Uterus (tissue), 4 donors: ENCODE results near the gene DSE. TPM values are rescaled to one million over a fixed set of nuclear protein-coding genes. Genes with fewer than 3 reads are reported as not detected.

Source experiments
- DNase-seq, 2 donors: peaks; one replicate each; pipeline ENCODE4 v3.0.0-alpha.2; 2019 to 2020
- H3K27ac ChIP-seq, 2 donors: fragments of 200-600 bp; sonication (generic); 1 replicate in 1 of 2; 2 replicates in 1 of 2; pipeline ENCODE4 v1.5.1; 2016 to 2018
- H3K27me3 ChIP-seq, 2 donors: fragments of 200-600 bp; sonication (generic); one replicate each; pipeline ENCODE4 v1.5.1; 2018 to 2019; ENCODE audit warnings: control low read depth in 1 of 2
- H3K36me3 ChIP-seq, 2 donors: fragments of 200-600 bp; sonication (generic); one replicate each; pipeline ENCODE4 v1.5.1; 2019; ENCODE audit warnings: control low read depth in 1 of 2
- H3K4me1 ChIP-seq, 2 donors: fragments of 200-600 bp; sonication (generic); one replicate each; pipeline ENCODE4 v1.5.1; 2018 to 2019; ENCODE audit warnings: control low read depth in 1 of 2
- H3K4me3 ChIP-seq, 2 donors: fragments of 200-600 bp; sonication (generic); 1 replicate in 1 of 2; 2 replicates in 1 of 2; pipeline ENCODE4 v1.5.1; 2018 to 2019; ENCODE audit warnings: mild to moderate bottlenecking in 1 of 2
- H3K9me3 ChIP-seq, 2 donors: fragments of 200-600 bp; sonication (generic); one replicate each; pipeline ENCODE4 v1.5.1; 2019; ENCODE audit warnings: control low read depth in 1 of 2
- POLR2A ChIP-seq, 2 donors: fragments of 450-650 bp; IDR thresholded peaks; one replicate each; pipeline ENCODE4 v1.6.1; 2016; ENCODE audit warnings: antibody characterized with exemption in 2 of 2, mild to moderate bottlenecking in 1 of 2, moderate library complexity in 1 of 2
- intact Hi-C: fragments of 100-400 bp; cut with DNase I; formaldehyde crosslinking; loops from one replicate; pipeline ENCODE4 v1.15.1; 2023; ENCODE audit warnings: low total_unique reads
- total RNA-seq, 4 donors: library from RNA; depleted of rRNA in 3 of 4; stranded (reverse); fragments of >200 nt in 3 of 4; gene quantifications; one replicate each; pipeline versions ENCODE4 v1.1.0 to v1.2.4, GENCODE V29; 2014 to 2023
- TF ChIP-seq, protein P1 (sequence below), 4 experiments: fragments of 200-600 bp in 2 of 4; fragments of 450-650 bp in 2 of 4; sonication (generic) in 2 of 4; IDR thresholded peaks; one replicate each; pipeline ENCODE4 v1.5.1; 2016 to 2019; ENCODE audit warnings: antibody characterized with exemption in 4 of 4, mild to moderate bottlenecking in 2 of 4, moderate library complexity in 1 of 4
- donor health status: DM: yes; HTN: yes; CAD: no.

Gene DSE
- total RNA-seq, 4 donors from 2014 or later: 21.3 to 84.0 (median 42.3) TPM

- H3K4me1 ChIP-seq: no peaks in the 10 kb centered on the region
- no peaks in the 10 kb centered on the region for H3K9me3 ChIP-seq
- no peak overlapping the region for H3K4me3 ChIP-seq
- DNase-seq: no peak
- no peak overlapping the region for H3K27ac ChIP-seq
- TF ChIP-seq POLR2A (IDR thresholded peaks at IDR 0.05): no peak
- TF ChIP-seq, protein P1, sequence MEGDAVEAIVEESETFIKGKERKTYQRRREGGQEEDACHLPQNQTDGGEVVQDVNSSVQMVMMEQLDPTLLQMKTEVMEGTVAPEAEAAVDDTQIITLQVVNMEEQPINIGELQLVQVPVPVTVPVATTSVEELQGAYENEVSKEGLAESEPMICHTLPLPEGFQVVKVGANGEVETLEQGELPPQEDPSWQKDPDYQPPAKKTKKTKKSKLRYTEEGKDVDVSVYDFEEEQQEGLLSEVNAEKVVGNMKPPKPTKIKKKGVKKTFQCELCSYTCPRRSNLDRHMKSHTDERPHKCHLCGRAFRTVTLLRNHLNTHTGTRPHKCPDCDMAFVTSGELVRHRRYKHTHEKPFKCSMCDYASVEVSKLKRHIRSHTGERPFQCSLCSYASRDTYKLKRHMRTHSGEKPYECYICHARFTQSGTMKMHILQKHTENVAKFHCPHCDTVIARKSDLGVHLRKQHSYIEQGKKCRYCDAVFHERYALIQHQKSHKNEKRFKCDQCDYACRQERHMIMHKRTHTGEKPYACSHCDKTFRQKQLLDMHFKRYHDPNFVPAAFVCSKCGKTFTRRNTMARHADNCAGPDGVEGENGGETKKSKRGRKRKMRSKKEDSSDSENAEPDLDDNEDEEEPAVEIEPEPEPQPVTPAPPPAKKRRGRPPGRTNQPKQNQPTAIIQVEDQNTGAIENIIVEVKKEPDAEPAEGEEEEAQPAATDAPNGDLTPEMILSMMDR (IDR thresholded peaks at IDR 0.05): no peak
- no peaks in the 10 kb centered on the region for H3K36me3 ChIP-seq
- no peaks in the 10 kb centered on the region for H3K27me3 ChIP-seq
- intact Hi-C loops: no loop called here
Measured at GRCh38 chr6:116491610-116492330, 121.0 kb downstream of the DSE start.

DNA sequence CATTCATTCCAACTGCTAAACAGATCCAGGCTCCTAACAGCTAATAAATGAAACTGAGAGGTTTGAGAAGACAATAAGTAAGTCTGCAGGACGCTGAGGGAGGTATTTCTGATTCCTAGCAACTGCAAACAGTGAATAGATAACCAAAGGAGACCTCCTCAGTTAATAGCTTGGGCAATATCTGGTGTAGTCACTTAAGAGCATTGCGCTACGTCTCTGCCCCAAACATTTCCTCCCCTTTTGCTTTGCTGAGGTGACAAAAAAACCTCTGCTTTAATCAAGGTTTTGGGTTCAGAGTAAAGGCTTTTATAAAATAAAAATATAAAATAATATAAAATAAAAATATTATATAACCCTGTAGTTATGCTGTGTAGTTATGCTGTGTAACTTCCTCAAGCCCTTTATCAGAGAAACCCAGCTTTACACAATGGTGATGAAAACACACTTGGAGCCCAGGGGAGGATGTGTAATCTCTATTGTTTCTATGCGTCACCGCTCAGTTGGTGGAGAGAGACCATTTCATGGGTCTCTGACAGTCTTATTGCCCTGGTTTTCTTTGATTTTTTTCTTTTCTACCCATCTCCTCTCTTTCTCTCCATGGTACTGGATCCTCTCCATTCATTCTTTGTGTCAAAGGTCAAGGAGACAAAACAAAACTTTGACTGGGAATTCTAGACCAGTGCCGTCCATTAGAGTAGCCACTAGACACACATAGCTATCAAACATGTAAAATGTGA, 121.8 kb downstream of the DSE start:
- TF ChIP-seq, protein P1 (IDR thresholded peaks at IDR 0.05): no peak
- no peak for TF ChIP-seq POLR2A (IDR thresholded peaks at IDR 0.05)
- H3K27ac ChIP-seq: no peak overlapping the region
- intact Hi-C loops: no loop called here
- no peaks in the 10 kb centered on the region for H3K4me1 ChIP-seq
- no peak overlapping the region for H3K4me3 ChIP-seq
- H3K9me3 ChIP-seq: no peaks in the 10 kb centered on the region
- DNase-seq: no peak
- H3K27me3 ChIP-seq: no peaks in the 10 kb centered on the region
- no peaks in the 10 kb centered on the region for H3K36me3 ChIP-seq

Other genes with a start within 250 kb of the DSE start
- gene COL10A1, start 244.8 kb upstream of the DSE start, total RNA-seq: under 1 TPM in 1 of 4 donors, not detected in 3; 0.07 TPM
- gene TSPYL4, start 116.9 kb upstream of the DSE start, total RNA-seq: 10 to 100 TPM in 3 of 4 donors, 1 to 10 TPM in 1; 9.7 to 34.9 (median 25.3) TPM
- gene TSPYL1, start 91.0 kb upstream of the DSE start, total RNA-seq: 10 to 100 TPM; 17.4 to 94.9 (median 57.7) TPM
- 1 to 10 TPM in 2 of 4 donors, not detected in 2; 3.9 to 7.6 TPM for gene CALHM6, start 90.4 kb downstream of the DSE start, total RNA-seq
- gene CALHM5, start 140.7 kb downstream of the DSE start, total RNA-seq: 1 to 10 TPM; 1.8 to 2.9 (median 2.4) TPM
- under 1 TPM in 1 of 4 donors, not detected in 3; 0.07 TPM for gene TRAPPC3L, start 174.7 kb downstream of the DSE start, total RNA-seq
- gene CALHM4, start 182.8 kb downstream of the DSE start, total RNA-seq: not detected
- gene RWDD1, start 200.6 kb downstream of the DSE start, total RNA-seq: 100 to 1,000 TPM in 1 of 4 donors, 10 to 100 TPM in 3; 10.2 to 104 (median 36.1) TPM
- gene RSPH4A, start 245.5 kb downstream of the DSE start, total RNA-seq: 10 to 100 TPM in 1 of 4 donors, 1 to 10 TPM in 2, under 1 TPM in 1; 0.51 to 15.9 (median 5.4) TPM